ENCODE measurements around the gene CCDC69.

DNA sequence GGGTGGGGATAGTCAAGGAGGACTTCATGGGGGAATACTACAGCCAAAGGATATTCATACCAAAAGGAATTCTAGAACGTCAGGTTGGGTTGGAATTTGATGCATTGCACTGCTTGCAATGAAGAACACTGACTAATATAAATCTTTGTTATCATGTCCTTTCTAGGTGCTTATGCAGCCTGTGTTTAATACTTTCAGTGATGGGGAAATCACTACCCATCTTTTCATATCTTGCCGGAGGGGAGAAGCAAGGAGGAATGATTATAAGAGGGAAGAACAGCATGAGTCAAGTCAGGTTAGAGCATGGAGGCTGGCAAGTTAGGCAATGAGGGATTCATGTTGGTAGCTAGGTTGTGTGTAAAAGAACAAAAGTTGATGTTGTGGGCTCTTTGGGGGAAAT is 5.1 kb upstream of the CCDC69 start:
- no peak for TF ChIP-seq EZH2phosphoT487 (conservative IDR thresholded peaks at IDR 0.05; ENCODE audit: low read length)
- no peak for TF ChIP-seq CTCF (IDR thresholded peaks at IDR 0.05; ENCODE audit: insufficient read depth, low read length, poor library complexity, severe bottlenecking)
